ENCODE data around the gene EFNA1. TPM values are rescaled to one million over a fixed set of nuclear protein-coding genes. Genes with fewer than 3 reads are reported as not detected.

EFNA1 gene
- total and polyA plus RNA-seq, 2 of the 8 experiments (the other 6 are each of a cell fraction or from before 2014, with no cell fraction given) = 4.9 to 14.6 TPM

- no peaks in the 10 kb centered on the region for H3K27me3 ChIP-seq (replicated peaks in 1 of 4; ENCODE audit: control insufficient read depth in 3 of 4, extremely low read depth in 1 of 4, insufficient read depth in 3 of 4, low read length in 3 of 4)
- H2AK5ac ChIP-seq (ENCODE audit: low read depth, low read length) = no peak overlapping the region
- H2BK5ac ChIP-seq (ENCODE audit: low read depth, low read length) = peak overlapping the region; percentile 60; the same call in 1 of the 2 replicates
- H4K20me1 ChIP-seq (replicated peaks in 1 of 2; ENCODE audit: control insufficient read depth in 1 of 2, insufficient read depth in 2 of 2, low read length in 2 of 2) = no peaks in the 10 kb centered on the region
- peak overlapping the region; percentile 73 for H3K18ac ChIP-seq (ENCODE audit: extremely low read depth, low read length)
- FAIRE-seq (no peak), DNase-seq (ENCODE audit: low read depth in 1 of 2, low spot score in 2 of 2) (peak in 1 of 2 experiments; percentile 82)
- 14% methylated on average over 18 of the region's 27 CpGs; no CpG with 5 or more reads in 1 of the 2 experiments for WGBS, 2 experiments (ENCODE audit: extremely low coverage in 1 of 2, insufficient coverage in 1 of 2, insufficient read length in 1 of 2, insufficient replicate concordance in 2 of 2, low coverage in 1 of 2, low lambda C conversion rate in 2 of 2, missing lambda C conversion rate in 1 of 2)
- ChIA-PET POLR2A (ENCODE audit: partially characterized antibody) (interaction anchor here (0.5 to 3.0 kb wide), 15 partner anchors 8 to 195 kb away, joined by 3 to 24 read pairs (median 4); partner anchors contain the start of gene SLC50A1), CTCF (ENCODE audit: partially characterized antibody) (interaction anchor here (0.6 to 12.4 kb wide), 31 partner anchors 7 to 560 kb away, joined by 3 to 215 read pairs (median 5); partner anchors contain the start of genes DPM3, EFNA1, EFNA4 and SLC50A1)
- H2BK15ac ChIP-seq (ENCODE audit: low read length) = peak overlapping the region; percentile 100; the same call in 1 of the 2 replicates
- H2BK120ac ChIP-seq (replicated peaks; ENCODE audit: low read depth, low read length) = no peak overlapping the region
- no peak for TF ChIP-seq KDM5A (IDR thresholded peaks at IDR 0.05; ENCODE audit: low read length)
- TF ChIP-seq POLR2A (IDR thresholded peaks at IDR 0.05; ENCODE audit: control extremely low read depth in 1 of 2, low read depth in 2 of 2, low read length in 2 of 2) = peak in 1 of 2 experiments; percentile 8; a peak in 1 of 3 replicates
- TF ChIP-seq MAX (IDR thresholded peaks at IDR 0.05) = peak; percentile 87
- 0 out of 2 replicates have a peak, but pooled peaks have one; percentile 19 for TF ChIP-seq SP4 (IDR thresholded peaks at IDR 0.05; ENCODE audit: low read length)
- peak in 1 of 2 experiments; percentile 54; a peak in 1 of 4 replicates for TF ChIP-seq SIN3A (conservative IDR thresholded peaks at IDR 0.05 in 1 of 2, IDR thresholded peaks at IDR 0.05 in 1 of 2; ENCODE audit: low read depth in 1 of 2, low read length in 2 of 2)
- TF ChIP-seq TCF12 (IDR thresholded peaks at IDR 0.05; ENCODE audit: low read depth, low read length) = 0 out of 2 replicates have a peak, but pooled peaks have one; percentile 57
- peak; percentile 51 for TF ChIP-seq E2F6 (IDR thresholded peaks at IDR 0.05)
- no peak for TF ChIP-seq CTBP2 (IDR thresholded peaks at IDR 0.05; ENCODE audit: borderline replicate concordance, insufficient read depth, insufficient read length, low read length)
- 0 out of 2 replicates have a peak, but pooled peaks have one; percentile 48 for TF ChIP-seq RBBP5 (IDR thresholded peaks at IDR 0.05; ENCODE audit: borderline replicate concordance, low read depth, low read length)
- H3K79me2 ChIP-seq (ENCODE audit: control insufficient read depth in 1 of 2, insufficient read depth in 2 of 2, low read length in 2 of 2) = peaks cover 0 to 2% of the 10 kb centered on the region in 2 experiments; a peak in 1 of 4 replicates
- peak overlapping the region; percentile 42 for H4K8ac ChIP-seq (ENCODE audit: extremely low read depth, insufficient read depth, low read length)
- peak overlapping the region; percentile 63 to 100 for H3K4me2 ChIP-seq (ENCODE audit: insufficient read depth in 1 of 2, low read depth in 2 of 2, low read length in 2 of 2)
- H3K27ac ChIP-seq (ENCODE audit: low read depth, low read length) = no peak overlapping the region
- H3K4ac ChIP-seq (replicated peaks; ENCODE audit: insufficient read length, low read depth, low read length) = peak overlapping the region; percentile 71
- no peaks in the 10 kb centered on the region for H3K79me1 ChIP-seq (ENCODE audit: low read depth, low read length)
- peak overlapping the region; percentile 28 to 71 (median 32); a peak in 6 of 8 replicates for H3K4me3 ChIP-seq (ENCODE audit: extremely low read depth in 1 of 4, insufficient read depth in 2 of 4, low read depth in 3 of 4, low read length in 4 of 4)
- H3K4me1 ChIP-seq (replicated peaks in 1 of 4; ENCODE audit: control insufficient read depth in 3 of 4, insufficient read depth in 4 of 4, low read length in 3 of 4) = peaks cover 2 to 17% (median 13%) of the 10 kb centered on the region in 4 experiments
- H3K14ac ChIP-seq (ENCODE audit: insufficient read length) = no peak overlapping the region
- H2AFZ ChIP-seq (ENCODE audit: low read length) = peak overlapping the region; percentile 37
- H3K56ac ChIP-seq (replicated peaks; ENCODE audit: insufficient read length, low read depth, low read length) = no peak overlapping the region
- peaks cover 11% of the 10 kb centered on the region for H3K23me2 ChIP-seq (ENCODE audit: low read depth, low read length)
- peak overlapping the region; percentile 87; the same call in 1 of the 2 replicates for H2BK12ac ChIP-seq (ENCODE audit: low read depth, low read length)
- 0 out of 2 replicates have a peak overlapping the region, but pooled peaks have one; percentile 2 for H2BK20ac ChIP-seq (ENCODE audit: low read length)
- H3K36me3 ChIP-seq (ENCODE audit: control insufficient read depth in 2 of 4, insufficient read depth in 4 of 4, low read length in 3 of 4) = peaks cover 0 to 10% (median 7%) of the 10 kb centered on the region in 4 experiments; a peak in 4 of 8 replicates
- peak overlapping the region; percentile 75 for H4K91ac ChIP-seq (replicated peaks; ENCODE audit: insufficient read length, low read length)
- 0 out of 7 replicates have a peak overlapping the region, but pooled peaks of 1 of the 4 experiments have one; percentile 8 for H3K9ac ChIP-seq (replicated peaks in 1 of 4; ENCODE audit: extremely low read depth in 1 of 4, low read depth in 3 of 4, low read length in 3 of 4)
- no peaks in the 10 kb centered on the region for H3K9me3 ChIP-seq (ENCODE audit: insufficient read depth in 2 of 2, low read depth in 1 of 2, low read length in 1 of 2)
- no peak overlapping the region for H3K23ac ChIP-seq (ENCODE audit: insufficient read length)
- H4K5ac ChIP-seq (ENCODE audit: insufficient read length, low read depth, low read length) = peak overlapping the region; percentile 46
Observed at GRCh38 chr1:155166471-155167165, 38.9 kb downstream of the EFNA1 start.

All from H1 (cell line).